ENCODE results near the gene AFAP1L1. TPM values are rescaled to one million over a fixed set of nuclear protein-coding genes. Genes with fewer than 3 reads are reported as not detected.

Gene AFAP1L1
- total and polyA plus RNA-seq, 9 of the 15 experiments (the other 6 are each of a cell fraction or from before 2014, with no cell fraction given), result 0.01 to 0.12 (median 0.03) TPM; not detected in 4

- Histone ChIP-seq H3K27ac (ENCODE audit: extremely low read depth, low read depth, low read length) (no peak overlapping the region), H2AFZ (ENCODE audit: low read depth, low read length) (peak overlapping the region; percentile 5; the same call in 1 of the 2 replicates), H3K9me1 (ENCODE audit: control insufficient read depth, insufficient read depth, low read length) (no peaks in the 10 kb centered on the region), H4K20me1 (replicated peaks; ENCODE audit: control insufficient read depth, insufficient read depth, low read length) (no peaks in the 10 kb centered on the region), H3K4me3 (no peak overlapping the region), H3K79me2 (ENCODE audit: control insufficient read depth, insufficient read depth, low read length) (no peaks in the 10 kb centered on the region), H3K27me3 (ENCODE audit: control insufficient read depth in 2 of 2, insufficient read depth in 2 of 2, low read length in 2 of 2) (no peaks in the 10 kb centered on the region), H3K9me3 (replicated peaks; ENCODE audit: control insufficient read depth, insufficient read depth, low read depth, low read length) (no peaks in the 10 kb centered on the region), H3K9ac (ENCODE audit: insufficient read depth in 1 of 2, low read depth in 2 of 2, low read length in 2 of 2) (peak overlapping the region in 1 of 2 experiments; percentile 66; a peak in 1 of 4 replicates), H3K36me3 (ENCODE audit: control insufficient read depth, insufficient read depth, low read length) (no peaks in the 10 kb centered on the region), H3K4me2 (ENCODE audit: insufficient read depth, low read length) (no peak overlapping the region), H3K4me1 (replicated peaks in 1 of 2; ENCODE audit: control insufficient read depth in 2 of 2, insufficient read depth in 2 of 2, low read length in 2 of 2) (peaks cover 3 to 16% of the 10 kb centered on the region in 2 experiments; a peak in 3 of 5 replicates)
- FAIRE-seq, result peak; percentile 81
- TF ChIP-seq CHD4 (IDR thresholded peaks at IDR 0.05; ENCODE audit: insufficient read depth, insufficient replicate concordance, low read depth, low read length, poor library complexity, severe bottlenecking) (no peak), SOX6 (IDR thresholded peaks at IDR 0.05) (no peak), RCOR1 (IDR thresholded peaks at IDR 0.05; ENCODE audit: borderline replicate concordance in 1 of 2, low read depth in 2 of 2, low read length in 2 of 2) (no peak), GTF2F1 (IDR thresholded peaks at IDR 0.05; ENCODE audit: low read depth, low read length) (no peak), EP300 (IDR thresholded peaks at IDR 0.05; ENCODE audit: low read length) (no peak), TCF15 (CRISPR knock-in tag; IDR thresholded peaks at IDR 0.05) (no peak), IFI16 (CRISPR knock-in tag; IDR thresholded peaks at IDR 0.05) (no peak), ADNP (tag; IDR thresholded peaks at IDR 0.05) (no peak), THAP7 (CRISPR knock-in tag; IDR thresholded peaks at IDR 0.05) (no peak), ZNF3 (CRISPR knock-in tag; IDR thresholded peaks at IDR 0.05) (no peak), HDAC3 (IDR thresholded peaks at IDR 0.05; ENCODE audit: borderline replicate concordance, partially characterized antibody) (no peak)
- ATAC-seq, result no peak; the same call in 2 of the 3 replicates
- DNase-seq (ENCODE audit: extremely low read depth in 1 of 4, low spot score in 3 of 4), result peak in 1 of 4 experiments; percentile 41
- intact Hi-C loops (cut with micrococcal nuclease) (no loop called here), in situ Hi-C loops (cut with MboI) (loop anchor here (5.0 kb wide), 1 partner anchor 41 kb away; no protein-coding TSS in a partner anchor)
- POLR2A ChIA-PET, result interaction anchor here (0.5 to 1.8 kb wide), 5 partner anchors 13 to 47 kb away, joined by 3 to 5 read pairs (median 3); no protein-coding TSS in a partner anchor
- 44% methylated on average over 5 of the region's 5 CpGs for WGBS (ENCODE audit: insufficient coverage, low coverage, missing lambda C conversion rate)
- CTCF ChIA-PET (ENCODE audit: low intra/inter-chr PET ratio), result interaction anchor here (0.6 kb wide), 1 partner anchor 8 kb away, joined by 3 read pairs; no protein-coding TSS in a partner anchor
- BruUV-seq (replicated peaks), result no TSS peak
These were observed 114.5 kb downstream of the AFAP1L1 start for GRCh38 chr5:149386166-149386565.

All from K562 (cell line).